Measurements from ENCODE around the gene RNASE12.
"Not testable (repeated sequence)": the region's sequence is repeated elsewhere in the genome, so short reads cannot be mapped to it uniquely, and the experiment has no call there.

Gene RNASE12

DNA sequence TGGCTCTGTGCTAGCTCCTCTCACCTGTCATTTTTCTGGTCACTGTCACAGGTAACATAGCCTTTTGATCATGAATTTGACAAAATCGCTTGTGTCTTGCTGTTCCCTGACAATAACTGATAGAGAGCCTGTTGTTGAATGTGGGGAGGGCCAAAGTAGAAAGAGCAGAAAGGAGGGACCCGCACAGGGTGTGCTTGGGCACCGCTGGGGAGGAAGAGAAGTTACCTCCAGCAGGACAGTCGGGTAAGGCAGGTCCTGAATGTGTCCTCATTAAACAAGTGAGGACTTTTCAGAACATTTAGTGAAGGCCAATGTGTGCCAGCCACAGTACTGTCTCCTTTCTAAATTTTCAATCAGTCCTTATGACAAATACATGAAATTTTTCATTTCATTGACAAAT is at the start of gene RNASE12:
TSS of gene RNASE12 (minus strand) at position 142 of the 400 bp plus-strand sequence. CDS start 653 bp downstream, outside the sequence.
- no peak for FAIRE-seq
- no peak for DNase-seq (ENCODE audit: insufficient read length, low spot score)

GRCh38 chr14:20632831-20633691 is 41.9 kb upstream of the RNASE12 start:
- no peak for DNase-seq (ENCODE audit: insufficient read length, low spot score)
- FAIRE-seq = no peak

DNA sequence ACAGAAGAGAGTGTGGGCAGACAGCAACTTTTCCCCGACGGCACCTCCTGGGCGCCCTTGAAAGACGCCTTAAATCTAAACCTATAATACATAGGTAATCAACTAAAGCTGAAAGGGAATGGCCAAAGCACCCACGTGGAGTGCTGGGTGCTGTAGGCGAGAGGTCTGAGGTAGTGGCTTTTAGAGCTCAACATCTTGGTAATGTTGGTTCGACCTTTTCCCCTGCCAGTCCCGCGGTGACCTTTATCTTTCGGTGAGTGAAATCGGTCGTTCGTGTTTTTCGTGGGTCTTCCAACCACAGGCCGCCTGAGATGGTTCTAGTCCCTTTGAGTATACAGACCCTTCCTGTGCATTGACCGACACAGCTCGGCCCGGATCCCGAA is 41.3 kb upstream of the RNASE12 start:
- FAIRE-seq = no peak
- DNase-seq (ENCODE audit: insufficient read length, low spot score) = no peak

DNA sequence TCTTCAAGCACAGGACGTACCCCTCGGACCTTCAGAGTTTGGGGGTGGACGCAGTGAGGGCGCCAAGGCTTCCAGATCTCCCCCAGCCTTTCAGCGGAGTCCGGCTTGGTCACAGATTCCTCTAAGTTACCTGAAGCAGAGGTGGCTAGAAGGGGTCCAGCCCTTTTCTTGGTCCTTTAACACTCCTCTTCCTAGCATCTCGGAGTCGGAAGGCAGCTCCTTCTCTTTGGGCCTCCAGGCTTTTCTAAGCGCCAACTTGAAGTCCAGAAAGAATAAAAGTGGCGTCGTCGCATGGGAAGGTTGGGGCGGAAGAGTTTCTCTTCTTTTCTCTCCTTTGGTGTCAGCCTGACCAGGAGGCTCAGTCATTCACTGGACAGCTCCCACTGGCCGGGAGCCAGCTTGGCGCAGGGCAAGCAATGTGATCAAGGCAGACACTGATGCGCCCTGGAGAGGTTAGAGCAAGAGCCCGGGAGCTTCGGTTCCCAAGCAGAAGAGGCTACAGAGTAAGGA is 40.8 kb upstream of the RNASE12 start:
- DNase-seq (ENCODE audit: insufficient read length, low spot score) (no peak), FAIRE-seq (no peak)

- FAIRE-seq = no peak
- DNase-seq (ENCODE audit: insufficient read length, low spot score) = no peak
Observed at GRCh38 chr14:20631023-20631879, 40.1 kb upstream of the RNASE12 start.

- no peak for FAIRE-seq
- DNase-seq (ENCODE audit: insufficient read length, low spot score) = no peak
Observed at GRCh38 chr14:20630340-20631022, 39.3 kb upstream of the RNASE12 start.

GRCh38 chr14:20628063-20628854 is 37.1 kb upstream of the RNASE12 start:
- DNase-seq (ENCODE audit: insufficient read length, low spot score) = no peak
- no peak for FAIRE-seq

- no peak for FAIRE-seq
- no peak for DNase-seq (ENCODE audit: insufficient read length, low spot score)
Observed at GRCh38 chr14:20627346-20628027, 36.3 kb upstream of the RNASE12 start.

DNA sequence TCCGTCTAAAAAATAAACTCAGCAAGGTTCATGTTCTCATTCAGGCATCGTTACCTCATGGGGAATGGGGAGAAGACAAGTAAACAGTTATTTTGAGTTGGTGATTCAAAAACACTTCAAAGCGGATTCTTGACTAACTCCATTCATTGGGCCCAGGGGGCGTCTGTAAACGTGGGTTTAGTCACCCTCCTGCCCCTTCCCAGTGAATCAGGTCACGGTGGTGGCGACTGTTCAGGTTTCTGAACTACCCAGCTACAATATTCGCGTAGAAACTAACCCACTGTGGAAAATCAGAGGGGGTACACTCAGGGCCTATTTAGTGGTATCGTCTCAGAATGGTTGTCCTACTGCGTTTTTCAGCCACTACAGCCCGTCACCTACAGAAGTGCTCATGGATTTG is 35.1 kb upstream of the RNASE12 start:
- DNase-seq (ENCODE audit: insufficient read length, low spot score) (no peak), FAIRE-seq (no peak)

- no peak for FAIRE-seq
- no peak for DNase-seq (ENCODE audit: insufficient read length, low spot score)
Observed at GRCh38 chr14:20624495-20625070, 33.4 kb upstream of the RNASE12 start.

DNA sequence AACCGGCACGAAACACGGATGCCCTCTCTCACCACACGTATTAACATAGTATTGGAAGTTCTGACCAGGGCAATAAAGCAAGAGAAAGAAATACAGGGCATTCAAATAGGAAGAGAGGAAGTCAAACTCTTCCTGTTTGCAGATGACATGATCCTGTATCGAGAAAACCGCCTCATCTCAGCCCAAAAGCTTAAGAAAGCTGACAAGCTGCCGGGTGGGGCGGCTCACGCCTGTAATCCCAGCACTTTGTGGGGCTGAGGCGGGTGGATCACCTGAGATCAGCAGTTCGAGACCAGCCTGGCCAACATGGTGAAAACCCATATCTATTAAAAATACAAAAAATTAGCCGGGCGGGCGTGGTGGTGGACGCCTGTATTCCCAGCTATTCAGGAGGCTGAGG is 32.6 kb upstream of the RNASE12 start:
- FAIRE-seq (no peak), DNase-seq (ENCODE audit: insufficient read length, low spot score) (no peak)

DNA sequence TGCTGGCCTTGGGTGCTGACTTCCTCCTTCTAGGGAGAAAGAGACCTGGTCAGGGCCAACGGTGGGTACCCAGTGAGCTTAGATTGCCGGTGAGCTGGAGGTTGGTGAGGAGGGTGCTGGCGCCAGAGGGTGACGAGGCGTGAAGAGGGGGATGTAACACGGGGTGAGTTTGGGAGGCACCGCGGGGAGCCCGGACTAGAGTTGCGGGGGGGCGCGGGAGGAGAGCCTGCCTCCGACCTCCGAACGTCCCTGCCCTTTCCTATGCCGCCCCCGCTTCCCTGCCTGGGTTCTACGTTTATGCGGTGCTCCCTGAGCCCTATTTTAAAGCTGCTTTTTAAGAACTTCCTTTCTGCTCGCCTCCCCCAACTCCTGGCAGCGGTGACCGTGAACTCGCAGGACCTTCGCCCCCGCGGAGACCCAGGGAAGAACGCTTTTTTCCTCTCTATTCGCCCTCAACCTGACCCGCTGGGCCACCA is 31.7 kb upstream of the RNASE12 start:
- FAIRE-seq = no peak
- DNase-seq (ENCODE audit: insufficient read length, low spot score) = no peak

DNA sequence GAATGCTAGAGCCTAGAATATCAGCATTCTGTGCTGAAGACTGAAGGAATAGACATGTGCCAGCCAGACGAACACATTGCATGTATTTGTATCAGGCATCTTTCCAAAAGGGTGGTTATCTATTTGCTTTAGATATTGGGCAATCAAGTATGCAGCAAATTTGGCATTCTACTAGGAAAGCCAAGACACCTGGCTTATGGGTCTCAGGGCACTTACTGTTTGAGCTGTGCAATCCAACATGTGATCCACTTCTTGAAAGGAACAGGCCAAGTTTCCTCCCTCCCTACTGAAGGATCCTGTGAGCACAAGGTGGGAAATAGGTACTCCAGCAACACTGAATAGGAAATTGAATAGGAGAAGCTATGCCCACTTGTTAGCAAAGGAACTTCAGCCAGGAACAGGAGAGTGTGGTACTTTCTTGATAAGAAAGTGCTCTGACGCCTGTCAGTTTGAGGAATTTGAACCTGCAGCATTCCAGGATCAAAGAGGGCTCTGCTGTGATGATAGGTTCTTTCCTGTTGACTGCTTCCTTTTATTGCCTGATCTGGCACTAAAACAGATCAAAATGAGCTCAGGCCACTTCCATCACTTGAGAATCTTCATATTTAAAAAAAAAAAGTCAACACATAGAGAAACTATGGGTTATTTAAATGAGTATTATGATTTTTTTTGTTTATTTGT is 29.8 kb upstream of the RNASE12 start:
- DNase-seq (ENCODE audit: insufficient read length, low spot score) (no peak), FAIRE-seq (no peak)

DNA sequence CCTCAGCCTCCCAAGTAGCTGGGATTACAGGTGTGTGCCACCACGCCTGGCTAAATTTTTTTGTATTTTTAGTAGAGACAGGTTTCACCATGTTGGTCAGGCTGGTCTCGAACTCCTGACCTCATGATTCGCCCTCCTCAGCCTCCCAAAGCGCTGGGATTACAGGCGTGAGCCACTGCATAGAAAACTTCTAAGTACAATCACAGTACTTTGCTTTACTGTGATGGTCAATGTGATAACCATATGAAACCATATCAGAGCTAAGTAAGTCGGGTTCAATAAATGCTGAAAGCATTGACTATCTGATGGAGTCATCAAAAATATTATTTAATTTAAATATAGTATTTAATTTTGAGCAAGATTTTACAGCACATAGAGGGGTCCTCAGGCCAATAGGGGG is 28.5 kb upstream of the RNASE12 start:
- FAIRE-seq; DNase-seq (ENCODE audit: insufficient read length, low spot score): not testable (repeated sequence)

DNA sequence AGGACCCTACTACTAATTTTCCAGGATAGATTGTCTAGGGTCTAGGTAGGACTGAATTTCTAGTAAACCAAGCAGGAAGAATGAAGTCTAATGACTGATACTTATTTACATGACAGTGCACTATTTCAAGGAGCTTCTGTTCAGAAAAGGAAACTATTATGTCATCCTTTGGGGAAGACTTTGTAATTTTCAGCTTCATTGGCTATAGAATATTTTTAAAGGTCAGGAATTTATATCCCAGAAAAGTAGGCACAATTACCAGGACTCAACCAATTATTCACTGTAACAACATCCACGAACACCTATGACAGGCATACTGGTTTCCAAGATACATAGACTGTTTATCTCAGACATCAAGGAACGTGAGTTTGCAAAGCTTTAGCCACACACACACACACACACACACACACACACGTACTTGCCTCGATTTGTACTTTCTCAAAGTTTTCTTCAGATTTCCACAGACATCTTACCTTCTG is 27.1 kb upstream of the RNASE12 start:
- DNase-seq (ENCODE audit: insufficient read length, low spot score) (no peak), FAIRE-seq (no peak)

DNA sequence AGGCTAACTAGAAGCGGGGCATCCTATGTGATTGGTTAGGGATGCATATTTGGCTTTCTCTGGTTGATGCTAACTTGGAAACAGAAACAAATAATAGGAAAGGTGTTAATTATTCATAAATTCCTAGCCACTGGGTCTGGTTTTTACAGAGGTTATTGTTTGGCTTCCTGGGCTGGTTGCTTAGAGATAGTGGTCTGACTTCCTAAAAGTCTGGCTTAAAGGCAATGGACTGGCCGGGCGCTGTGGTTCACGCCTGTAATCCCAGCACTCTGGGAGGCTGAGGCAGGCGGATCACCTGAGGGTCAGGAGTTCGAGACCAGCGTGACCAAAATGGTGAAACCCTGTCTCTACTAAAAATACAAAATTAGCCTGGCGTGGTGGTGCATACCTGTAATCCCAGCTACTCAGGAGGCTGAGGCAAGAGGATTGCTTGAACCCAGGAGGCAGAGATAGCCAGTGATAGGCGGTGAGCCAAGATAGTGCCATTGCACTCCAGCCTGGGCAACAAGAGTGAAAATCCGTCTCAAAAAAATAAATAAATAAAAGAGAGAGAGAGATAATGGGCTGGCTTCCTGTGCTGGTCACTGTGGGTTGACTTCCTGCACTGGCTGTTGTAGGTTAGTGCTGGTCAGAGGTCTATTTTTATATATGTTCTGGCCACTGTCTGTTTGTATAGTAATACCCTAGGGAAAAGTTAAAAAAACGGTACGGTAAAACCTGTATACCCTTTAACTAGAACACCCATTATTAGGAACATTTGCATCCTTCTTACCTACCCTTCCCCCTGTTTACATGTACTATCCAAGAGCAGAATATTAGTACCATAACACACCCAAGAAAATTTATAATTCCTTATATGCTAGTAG is 26.2 kb upstream of the RNASE12 start:
- FAIRE-seq (no peak), DNase-seq (ENCODE audit: insufficient read length, low spot score) (no peak)

GRCh38 chr14:20615996-20616395 is 24.8 kb upstream of the RNASE12 start:
- DNase-seq (ENCODE audit: insufficient read length, low spot score) (no peak), FAIRE-seq (no peak)
